ENCODE data around the gene ARMC7.

Gene ARMC7

GRCh38 chr17:75147878-75148546 is 38.2 kb downstream of the ARMC7 start:
- no peak for DNase-seq (ENCODE audit: extremely low read depth, low read depth)
- no peak overlapping the region for H3K4me3 ChIP-seq (replicated peaks; ENCODE audit: low read depth, low read length)
- TF ChIP-seq, protein P1, sequence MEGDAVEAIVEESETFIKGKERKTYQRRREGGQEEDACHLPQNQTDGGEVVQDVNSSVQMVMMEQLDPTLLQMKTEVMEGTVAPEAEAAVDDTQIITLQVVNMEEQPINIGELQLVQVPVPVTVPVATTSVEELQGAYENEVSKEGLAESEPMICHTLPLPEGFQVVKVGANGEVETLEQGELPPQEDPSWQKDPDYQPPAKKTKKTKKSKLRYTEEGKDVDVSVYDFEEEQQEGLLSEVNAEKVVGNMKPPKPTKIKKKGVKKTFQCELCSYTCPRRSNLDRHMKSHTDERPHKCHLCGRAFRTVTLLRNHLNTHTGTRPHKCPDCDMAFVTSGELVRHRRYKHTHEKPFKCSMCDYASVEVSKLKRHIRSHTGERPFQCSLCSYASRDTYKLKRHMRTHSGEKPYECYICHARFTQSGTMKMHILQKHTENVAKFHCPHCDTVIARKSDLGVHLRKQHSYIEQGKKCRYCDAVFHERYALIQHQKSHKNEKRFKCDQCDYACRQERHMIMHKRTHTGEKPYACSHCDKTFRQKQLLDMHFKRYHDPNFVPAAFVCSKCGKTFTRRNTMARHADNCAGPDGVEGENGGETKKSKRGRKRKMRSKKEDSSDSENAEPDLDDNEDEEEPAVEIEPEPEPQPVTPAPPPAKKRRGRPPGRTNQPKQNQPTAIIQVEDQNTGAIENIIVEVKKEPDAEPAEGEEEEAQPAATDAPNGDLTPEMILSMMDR (IDR thresholded peaks at IDR 0.05; ENCODE audit: low read depth, low read length, missing control alignments): no peak

DNA sequence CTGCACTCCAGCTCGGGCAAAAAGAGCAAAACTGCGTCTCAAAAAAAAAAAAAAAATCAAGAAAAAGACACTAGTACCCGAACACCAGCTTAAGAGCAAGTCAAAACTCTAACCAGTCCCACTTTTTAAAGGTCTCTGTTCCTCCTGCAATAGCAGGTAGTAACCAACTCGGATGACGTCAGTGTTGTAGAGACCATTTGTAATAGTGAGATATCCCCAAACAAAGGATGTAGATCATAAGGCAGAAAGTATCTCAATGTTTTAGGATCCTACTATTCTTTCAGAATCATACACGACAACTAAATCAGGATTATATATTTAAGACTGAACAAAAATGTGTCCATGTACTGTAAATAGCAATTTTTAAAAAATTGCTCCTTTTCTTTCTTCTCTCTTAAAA is 42.2 kb downstream of the ARMC7 start:
- no peak for DNase-seq (ENCODE audit: extremely low read depth, low read depth)
- H3K4me3 ChIP-seq (replicated peaks; ENCODE audit: low read depth, low read length): peak overlapping the region; percentile 96
- TF ChIP-seq, protein P1 (IDR thresholded peaks at IDR 0.05; ENCODE audit: low read depth, low read length, missing control alignments): no peak

DNA sequence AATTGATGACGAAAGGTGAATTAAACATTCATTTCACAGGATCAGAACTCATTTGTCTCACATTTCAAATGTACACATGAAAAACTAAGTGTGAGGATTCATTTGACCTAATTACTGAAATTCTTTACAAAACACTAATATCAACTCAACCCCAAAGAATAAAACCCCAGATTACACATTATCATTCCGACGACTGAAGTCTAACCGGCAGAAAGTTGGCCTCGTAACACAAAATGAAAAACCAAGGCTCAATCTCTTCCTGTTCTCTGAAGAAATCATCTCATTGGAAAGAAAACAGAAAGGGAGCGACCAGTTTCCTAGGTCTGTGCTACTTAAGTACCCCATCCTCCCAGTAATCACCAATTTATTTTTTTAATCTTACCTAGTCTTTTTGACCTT is 42.8 kb downstream of the ARMC7 start:
- TF ChIP-seq, protein P1 (IDR thresholded peaks at IDR 0.05; ENCODE audit: low read depth, low read length, missing control alignments): no peak
- no peak for DNase-seq (ENCODE audit: extremely low read depth, low read depth)
- peak overlapping the region; percentile 96 for H3K4me3 ChIP-seq (replicated peaks; ENCODE audit: low read depth, low read length)

GRCh38 chr17:75152922-75153779 is 43.4 kb downstream of the ARMC7 start:
- DNase-seq (ENCODE audit: extremely low read depth, low read depth): no peak

GRCh38 chr17:75153780-75154194 is 44.0 kb downstream of the ARMC7 start:
- H3K4me3 ChIP-seq (replicated peaks; ENCODE audit: low read depth, low read length): peak overlapping the region; percentile 96
- TF ChIP-seq, protein P1 (IDR thresholded peaks at IDR 0.05; ENCODE audit: low read depth, low read length, missing control alignments): no peak
- DNase-seq (ENCODE audit: extremely low read depth, low read depth): no peak

More at GRCh38 chr17:75152922-75153779, 43.4 kb downstream of the ARMC7 start:
- peak overlapping the region; percentile 96 for H3K4me3 ChIP-seq (replicated peaks; ENCODE audit: low read depth, low read length)
- TF ChIP-seq, protein P1 (IDR thresholded peaks at IDR 0.05; ENCODE audit: low read depth, low read length, missing control alignments): no peak

DNA sequence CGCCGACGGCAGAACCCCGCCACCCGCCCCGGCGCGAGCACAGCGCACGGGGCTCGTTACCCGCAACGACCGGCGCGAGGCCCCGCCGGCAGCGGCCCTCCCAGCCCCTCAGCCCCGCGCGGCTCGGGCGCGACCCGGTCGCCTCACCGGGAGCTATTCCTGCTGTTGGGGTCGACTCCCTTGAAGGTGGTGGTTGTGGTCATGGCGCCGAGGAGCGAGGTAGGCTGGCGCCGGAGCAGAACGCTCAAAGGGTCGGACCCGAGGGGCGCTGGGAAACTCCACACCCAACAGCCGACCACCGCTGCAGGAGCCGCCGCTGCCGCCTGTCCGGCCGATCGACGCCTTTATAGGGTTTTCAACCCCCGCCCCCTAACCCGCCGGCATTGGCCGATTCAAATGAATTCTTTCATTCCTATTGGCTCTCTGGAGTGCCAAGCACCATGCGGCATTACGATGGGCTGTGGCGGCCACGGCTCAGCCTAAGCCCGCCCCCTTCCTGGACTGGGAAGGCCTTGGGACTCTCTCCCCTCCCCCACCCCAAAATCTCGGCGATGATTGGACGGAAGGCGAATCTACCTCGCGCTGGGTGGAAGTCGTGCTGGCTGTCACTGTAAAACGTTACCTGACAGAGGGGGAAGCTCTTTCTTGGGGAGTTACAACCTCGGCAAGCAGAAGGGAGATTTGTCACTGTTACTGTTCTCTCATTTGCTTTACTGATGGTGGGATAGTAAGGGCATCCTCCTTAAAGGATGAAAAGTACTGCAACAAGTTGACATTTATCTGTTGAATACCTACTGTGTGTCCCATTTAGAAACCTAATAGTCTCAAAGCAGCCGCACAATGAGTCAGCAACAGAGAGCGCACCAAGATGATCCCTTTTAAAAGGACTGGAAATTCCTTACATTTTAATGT is 44.7 kb downstream of the ARMC7 start, which contains the start of gene JPT1:
Gene JPT1, minus strand, starts transcription at position 318 of the 912 bp plus-strand sequence. Its CDS starts 115 bp downstream, at position 203.
- H3K4me3 ChIP-seq (replicated peaks; ENCODE audit: low read depth, low read length): peak within 1 kb of the TSS; percentile 96
- TF ChIP-seq, protein P1 (IDR thresholded peaks at IDR 0.05; ENCODE audit: low read depth, low read length, missing control alignments): no peak
- DNase-seq (ENCODE audit: extremely low read depth, low read depth): peak; percentile 94

All from HFF-Myc (cell line).